GM12891 (cell line): Measurements from ENCODE around the gene TCERG1L.

Experiments used
- POLR2A ChIP-seq: IDR thresholded peaks from 2 replicates; pipeline ENCODE4 v1.6.1; 2011; ENCODE audit warnings: low read depth, low read length, control low read depth
- POLR2AphosphoS5 ChIP-seq: IDR thresholded peaks from 2 replicates; pipeline ENCODE4 v1.6.1; 2011; ENCODE audit warnings: low read depth, low read length, control low read depth

DNA sequence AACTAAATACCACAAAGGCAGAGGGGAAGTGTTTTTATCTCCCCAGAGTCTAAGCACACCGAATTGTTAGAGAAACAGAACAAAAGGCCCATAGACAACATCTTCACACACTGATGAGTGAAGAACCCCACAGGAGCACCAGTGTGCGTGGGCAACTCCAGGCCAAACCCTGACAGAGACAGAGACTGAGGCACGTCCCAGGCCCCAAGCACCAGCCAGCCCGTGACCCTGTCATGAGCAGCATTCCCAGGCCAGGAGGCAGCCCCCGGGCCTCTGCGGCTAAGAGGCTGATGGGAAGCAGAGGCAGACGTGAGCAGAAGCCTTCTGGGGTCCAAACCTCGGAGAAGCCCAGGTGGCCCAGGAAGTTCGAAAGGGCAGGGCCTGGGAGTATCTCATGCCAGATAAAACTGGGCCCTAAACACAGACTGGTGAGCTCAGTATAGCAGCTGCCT, 184.4 kb downstream of the TCERG1L start:
- TF ChIP-seq POLR2A (no peak), POLR2AphosphoS5 (no peak)
